Left kidney (tissue), 2 donors: ENCODE results near the gene FPGS. TPM values are rescaled to one million over a fixed set of nuclear protein-coding genes. Genes with fewer than 3 reads are reported as not detected.
"Not testable (repeated sequence)": the region's sequence is repeated elsewhere in the genome, so short reads cannot be mapped to it uniquely, and the experiment has no call there.

ENCODE experiments used
- DNase-seq: peaks from one replicate; pipeline ENCODE4 v3.0.0-alpha.2; 2013
- polyA plus RNA-seq: library from polyadenylated mRNA; unstranded; fragments of 120-200 nt; gene quantifications from one replicate; pipeline ENCODE4 v1.2.1, GENCODE V29; 2013; ENCODE audit not compliant: insufficient read length

FPGS gene
- polyA plus RNA-seq, 1 donor: 44.1 TPM

DNA sequence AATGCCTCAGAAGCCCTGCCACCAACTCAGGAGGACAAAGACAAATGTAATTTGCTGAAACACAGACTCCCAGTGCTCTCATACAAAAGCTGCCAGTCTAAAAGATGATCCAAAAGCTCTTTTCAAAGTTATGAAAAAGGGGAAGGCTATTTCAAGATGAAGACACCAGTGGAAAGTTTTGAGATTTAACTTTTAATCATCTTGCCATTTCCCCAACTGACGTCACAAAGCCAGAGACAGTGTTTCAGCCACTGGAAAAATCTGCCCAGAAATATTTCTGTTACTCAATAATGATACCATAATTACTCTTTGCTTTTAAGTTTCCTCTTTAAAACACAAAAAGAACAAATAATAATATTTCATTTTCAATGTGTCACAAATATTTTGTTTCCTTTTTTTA, 30.9 kb downstream of the FPGS start:
- no peak for DNase-seq

DNA sequence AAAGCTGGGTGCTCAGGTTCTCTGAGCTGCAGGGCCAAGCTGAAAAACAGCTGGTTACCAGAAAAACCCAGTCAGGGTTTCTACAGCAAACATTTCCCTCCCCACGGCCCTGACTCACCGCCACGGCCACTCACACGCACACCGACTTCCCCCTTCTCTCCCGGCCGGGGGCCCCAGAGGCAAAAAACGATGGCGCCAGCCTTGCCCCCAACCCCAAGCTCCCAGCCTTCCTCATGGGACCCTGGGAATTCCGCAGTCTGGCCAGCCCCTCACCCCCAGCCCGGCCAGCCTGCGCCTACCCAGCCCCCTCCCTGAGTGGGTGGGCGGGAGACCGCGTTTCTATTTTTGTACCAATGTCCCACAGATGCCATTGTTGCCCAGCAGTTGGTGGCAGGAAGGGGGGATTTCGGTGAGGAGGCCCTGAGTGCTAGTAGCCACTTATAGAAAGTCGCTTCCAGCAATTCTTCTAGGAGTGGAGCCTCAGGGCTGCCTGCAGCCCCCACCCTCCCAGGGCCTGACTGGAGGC, 33.4 kb downstream of the FPGS start:
- DNase-seq: no peak

DNA sequence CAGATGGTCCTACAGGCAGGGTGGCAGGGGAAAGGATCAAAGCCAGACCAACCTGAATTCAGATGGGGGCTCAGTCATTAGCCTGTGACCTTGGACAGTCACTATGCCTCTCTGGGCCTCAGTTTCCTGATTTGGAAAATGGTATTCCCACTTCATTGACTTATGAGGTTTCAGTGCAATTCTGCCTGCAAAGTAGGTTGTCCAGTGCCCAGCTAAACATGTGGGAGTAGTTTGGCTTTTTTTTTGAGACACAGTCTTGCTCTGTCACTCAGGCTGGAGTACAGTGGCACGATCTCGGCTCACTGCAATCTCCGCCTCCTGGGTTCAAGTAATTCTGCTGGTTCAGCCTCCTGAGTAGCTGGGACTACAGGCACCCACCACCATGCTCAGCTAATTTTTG, 33.9 kb downstream of the FPGS start:
- DNase-seq: not testable (repeated sequence)

DNA sequence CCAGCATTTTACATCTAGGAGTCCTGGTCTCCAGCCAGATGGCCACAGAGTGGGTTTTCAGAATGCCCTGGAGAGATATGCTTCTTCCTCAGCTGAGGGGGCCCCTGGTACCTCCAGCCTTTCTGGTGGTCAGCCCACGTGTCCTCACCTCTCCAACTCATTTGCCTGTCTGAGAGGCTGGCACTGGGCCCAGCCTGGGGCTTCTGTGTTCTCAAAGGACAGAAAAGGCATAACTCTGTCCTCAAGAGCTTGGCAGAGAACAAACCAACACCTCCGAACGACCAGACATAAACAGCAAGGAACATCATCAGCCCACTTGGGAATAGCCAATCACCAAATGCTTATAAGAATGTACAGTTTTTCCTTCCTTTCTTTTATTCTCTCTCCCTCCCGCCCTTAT, 34.7 kb downstream of the FPGS start:
- no peak for DNase-seq

DNA sequence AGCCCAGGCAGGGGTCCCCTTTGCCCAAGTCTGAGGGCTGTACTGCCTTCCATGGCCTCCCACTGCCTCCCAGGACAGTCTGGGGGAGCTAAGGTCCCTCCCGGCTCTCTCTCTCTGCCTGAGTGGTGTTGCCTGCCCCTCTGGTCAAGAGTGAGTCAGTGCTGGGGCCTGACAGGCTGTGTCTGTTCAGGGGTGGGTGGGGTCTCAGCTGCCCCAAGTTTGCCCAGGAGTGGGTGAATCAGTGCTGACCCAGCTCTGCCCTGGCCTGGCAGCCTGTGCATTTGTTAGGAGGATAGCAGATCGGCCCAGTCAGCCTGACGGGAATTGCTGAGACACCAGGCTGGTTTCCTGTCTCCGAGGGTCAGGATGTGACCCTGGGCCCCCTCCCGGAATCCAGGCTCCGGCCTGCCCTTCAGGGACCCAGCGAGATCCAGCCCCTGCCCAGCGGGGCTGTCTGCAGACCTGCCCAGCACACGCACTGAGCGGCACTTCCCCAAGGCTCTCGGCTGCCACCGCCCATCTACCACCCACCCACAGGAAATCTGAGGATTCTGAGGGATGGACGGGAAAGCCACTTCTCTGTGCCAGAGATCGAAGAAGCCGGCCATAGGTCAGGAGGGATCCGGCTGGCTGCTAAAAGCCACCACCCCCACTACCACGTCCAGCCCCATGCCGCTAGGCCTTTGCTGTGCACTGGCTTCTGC, 35.8 kb downstream of the FPGS start:
- no peak for DNase-seq

DNA sequence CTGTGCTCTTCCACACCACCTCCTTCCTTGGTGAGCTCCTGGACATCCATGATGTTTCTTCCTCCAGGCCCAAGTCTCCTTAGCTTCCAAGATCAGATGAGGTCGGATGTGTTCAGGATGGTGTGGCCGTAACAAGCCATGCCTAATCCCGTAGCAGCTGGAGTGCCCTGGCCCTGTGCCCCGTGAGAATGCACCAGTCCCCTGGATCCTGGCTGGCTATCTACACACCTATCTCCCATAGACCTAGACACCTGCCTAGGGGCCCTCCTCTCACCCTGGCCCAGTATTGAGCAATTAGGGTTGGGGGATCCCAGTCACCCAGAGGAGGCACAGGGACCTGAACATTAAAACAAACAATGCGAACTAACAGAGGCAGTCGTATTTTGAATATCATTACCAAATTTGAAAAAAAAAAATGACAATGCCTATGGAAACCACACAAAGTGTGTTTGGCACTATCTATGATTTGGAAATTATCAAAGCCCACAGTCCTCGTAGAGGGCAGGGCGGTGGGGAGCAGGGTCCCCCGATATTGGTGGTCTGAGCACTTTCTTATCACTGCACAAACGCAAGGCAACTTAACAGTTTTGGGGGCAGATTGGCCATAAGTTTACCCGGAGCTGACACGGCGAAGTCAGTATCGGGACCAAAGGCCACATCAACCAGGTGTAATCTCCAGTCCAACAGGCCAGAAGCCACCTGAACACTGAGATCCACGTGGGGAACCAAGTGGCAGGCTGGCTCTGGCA, 38.6 kb downstream of the FPGS start:
- no peak for DNase-seq

DNA sequence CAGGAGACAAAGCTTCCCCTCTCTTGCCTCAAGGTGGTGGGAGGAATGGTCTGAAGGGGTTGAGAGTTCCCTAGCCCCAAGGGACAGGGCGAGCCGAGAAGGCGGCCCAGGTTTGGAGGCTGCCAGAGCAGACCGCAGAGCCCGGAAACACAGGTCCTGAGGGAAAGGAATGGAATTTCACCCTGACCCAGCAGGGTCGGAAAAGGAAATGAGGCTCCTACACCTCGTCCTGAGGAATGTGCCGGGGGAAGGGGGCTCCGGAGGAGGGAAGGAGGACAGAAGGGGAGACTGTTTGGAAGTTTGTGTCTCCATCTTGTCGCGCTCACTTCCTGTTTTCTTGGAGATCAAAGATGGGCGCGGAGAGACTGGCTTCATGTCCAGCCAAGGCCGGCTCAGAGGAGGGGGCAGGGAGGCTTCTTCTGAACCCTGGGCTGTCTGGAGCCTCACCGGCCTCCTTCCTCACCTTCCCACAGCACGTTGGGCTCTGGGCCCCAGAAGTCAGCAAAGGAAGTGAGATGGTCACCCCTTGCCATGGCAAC, 42.2 kb downstream of the FPGS start:
- DNase-seq: no peak

DNA sequence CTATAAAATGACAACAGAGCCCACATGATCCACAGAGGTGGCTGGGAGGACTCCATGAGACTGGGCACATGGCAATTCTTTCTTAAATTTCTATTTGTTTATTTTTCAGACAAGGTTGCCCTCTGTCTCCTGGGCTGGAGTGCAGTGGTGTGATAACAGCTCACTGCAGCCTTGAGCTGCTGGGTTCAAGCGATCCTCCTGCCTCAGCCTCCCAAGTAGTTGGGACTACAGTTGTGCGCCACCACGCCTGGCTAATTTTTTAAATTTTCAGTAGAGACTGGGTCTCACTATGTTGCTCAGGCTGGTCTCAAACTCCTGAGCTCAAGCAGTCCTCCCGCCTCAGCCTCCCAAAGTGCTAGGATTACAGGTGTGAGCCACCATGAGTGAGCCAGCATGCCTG, 42.9 kb downstream of the FPGS start:
- DNase-seq: not testable (repeated sequence)

DNA sequence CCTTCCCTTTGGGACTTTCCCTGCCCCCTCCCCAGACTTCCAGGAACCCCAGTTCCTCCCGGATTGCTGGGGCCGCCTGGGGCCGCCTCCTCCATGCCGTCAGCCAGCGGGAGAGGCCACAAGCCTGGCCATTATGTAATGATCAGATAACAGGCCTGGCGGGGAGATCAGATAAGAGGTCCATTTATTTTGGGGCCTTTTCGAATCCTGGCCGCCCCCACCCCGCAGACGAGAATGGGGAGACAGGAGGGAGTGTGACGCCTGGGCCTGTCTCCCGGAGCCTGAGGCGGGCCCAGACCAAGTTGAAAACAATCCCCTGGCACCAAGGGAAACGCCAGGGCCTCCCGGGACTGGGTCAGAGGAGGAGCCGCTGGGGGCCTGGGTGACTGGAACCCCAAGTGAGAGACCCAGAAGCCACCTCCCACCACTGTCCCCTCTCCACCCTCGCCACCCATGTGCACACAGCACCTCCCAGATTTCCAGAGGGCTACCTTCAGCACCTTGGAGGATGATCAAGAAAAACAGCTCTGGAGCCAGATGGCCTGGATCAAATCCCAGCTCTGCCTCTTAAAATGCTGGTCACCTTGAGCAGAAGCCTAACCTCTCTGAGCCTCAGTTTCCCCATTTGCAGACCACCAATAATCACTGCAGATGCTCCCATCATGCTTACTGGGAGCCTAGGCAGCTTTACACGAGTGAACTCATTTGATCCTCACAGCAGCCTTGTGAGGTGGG, 43.9 kb downstream of the FPGS start:
- no peak for DNase-seq

DNA sequence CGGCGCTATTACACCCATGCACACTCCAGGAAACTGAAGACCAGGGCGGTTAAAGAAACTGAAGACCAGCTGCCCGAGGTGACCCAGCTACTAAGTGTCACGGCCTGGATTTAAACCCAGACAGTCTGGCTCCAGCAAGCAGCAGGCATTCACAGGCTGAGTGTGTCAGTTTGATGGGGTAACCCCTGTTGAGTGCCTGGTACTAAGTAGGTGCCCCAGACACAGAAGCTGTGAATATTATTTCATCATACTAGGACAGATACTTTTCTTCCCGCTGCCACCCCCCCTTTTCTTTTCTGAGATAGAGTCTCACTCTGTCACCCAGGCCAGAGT, 44.5 kb downstream of the FPGS start:
- DNase-seq: no peak

DNA sequence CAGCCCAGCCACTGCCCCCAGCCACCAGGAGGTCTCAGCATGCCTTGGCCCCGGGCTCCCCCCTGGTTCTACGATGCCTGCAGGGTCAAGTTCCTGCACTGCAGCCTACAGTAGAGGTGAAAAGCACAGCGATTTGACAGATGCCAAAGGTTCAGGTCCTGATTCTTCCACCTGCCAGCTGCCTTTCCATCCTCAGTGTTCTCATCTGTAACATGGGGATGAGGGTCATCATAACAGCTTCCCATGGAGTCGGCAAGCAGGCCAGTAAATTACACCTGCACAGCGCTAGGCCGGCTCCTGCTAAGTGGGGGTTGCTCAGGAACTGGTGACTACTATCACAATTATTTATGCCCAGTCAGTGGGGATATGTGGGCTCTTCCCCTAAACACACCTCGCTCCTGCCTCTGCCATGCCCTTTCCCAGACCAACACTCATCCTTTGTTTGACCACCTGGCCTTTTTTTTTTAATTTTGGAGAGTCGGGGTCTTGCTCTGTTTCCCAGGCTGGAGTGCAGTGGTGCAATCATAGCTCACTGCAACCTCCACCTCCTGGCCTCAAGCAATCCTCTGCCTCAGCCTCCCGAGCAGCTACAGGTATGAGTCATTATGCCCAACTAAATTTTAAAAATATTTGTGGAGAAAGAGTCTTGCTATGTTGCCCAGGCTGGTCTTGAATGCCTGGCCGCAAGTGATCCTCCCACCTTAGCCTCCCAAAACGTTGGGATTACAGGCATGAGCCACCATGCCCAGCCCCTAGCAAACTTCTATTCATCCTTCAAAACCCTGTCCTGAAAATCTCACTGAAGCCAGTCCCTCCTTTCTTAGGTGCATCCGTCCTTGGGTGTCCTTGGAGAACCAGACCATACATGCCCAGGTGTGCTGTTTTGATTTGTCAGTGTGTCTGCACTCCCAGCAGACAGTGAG, 45.4 kb downstream of the FPGS start:
- DNase-seq: no peak

DNA sequence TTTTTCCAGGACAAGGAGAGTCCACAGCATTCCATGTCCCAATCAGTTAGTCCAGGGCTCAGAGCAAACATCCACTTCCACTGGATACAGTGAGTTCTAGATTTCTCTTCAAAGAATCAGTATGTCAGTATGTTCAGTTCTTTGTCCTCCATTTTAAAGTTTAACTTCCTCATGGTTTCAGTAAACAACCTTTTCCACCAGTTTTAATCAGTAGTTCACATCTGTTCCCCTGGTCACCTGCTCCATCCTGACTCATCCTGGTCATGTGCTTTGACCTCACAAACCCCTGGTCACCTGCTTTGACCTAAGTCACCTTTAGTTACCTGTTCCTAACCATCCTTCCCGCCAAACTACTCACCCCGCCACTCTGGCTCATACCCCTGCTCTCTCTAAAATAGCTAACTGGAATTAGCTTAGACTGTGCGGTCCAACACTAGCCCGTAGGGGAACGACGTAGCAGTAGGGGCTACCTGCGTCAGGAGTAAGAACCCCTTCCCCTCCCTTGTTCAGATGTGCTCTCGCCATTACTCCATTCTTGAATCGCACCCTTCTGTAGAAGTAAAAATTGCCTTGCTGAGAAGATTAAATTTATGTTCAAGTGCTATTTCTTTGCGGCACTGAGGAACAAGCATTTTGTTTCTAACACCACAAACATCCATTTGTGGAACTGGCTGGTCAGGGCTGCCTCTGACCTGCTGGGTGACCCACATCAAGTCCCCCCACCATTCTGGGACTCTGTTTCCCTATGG, 46.2 kb downstream of the FPGS start:
- DNase-seq: no peak

DNA sequence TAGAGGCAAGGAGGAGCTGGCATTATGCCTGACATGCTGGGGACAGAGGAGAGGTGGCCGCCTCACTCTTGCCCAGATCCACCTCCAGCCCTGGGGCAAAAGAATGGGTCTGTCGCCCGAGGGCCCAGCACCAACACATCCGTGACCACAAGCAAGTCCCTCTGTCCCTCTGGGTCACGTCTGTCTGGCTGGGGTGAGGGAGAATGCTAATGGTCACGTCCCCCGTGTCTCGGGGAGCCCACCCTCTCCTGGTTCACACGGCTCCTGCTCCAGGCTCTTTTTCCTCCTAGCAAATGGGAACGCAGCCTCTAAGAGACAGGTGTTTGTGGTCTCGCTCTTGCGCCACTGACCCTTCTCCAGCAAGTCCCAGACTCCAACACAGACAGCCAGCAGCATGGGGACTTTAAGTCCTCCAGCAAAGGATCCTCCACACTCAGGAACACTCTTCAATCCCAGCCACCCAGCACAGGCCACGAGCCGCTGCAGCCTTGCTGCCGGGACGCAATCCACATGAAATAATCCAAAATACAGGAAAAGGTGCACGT, 47.7 kb downstream of the FPGS start:
- no peak for DNase-seq

DNA sequence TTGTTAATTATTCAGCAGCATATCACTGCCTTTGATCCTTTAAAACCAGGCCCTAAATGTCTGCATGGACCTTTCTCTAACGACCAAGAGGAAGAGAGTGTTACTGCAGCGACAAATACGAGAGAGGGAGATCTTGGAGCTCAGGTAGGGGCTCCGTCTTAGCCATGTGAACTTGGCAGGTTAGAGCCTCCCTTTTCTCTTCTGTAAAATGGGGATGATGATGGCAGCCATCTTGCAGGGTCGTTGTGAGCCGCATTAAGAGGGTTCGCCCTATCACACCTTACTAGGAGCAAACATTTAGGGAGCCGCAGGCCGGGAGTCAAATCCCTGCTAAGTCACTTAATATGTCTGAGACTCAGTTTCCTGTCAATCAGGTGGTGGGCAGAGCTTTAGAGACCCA, 50.1 kb downstream of the FPGS start:
- DNase-seq: no peak

DNA sequence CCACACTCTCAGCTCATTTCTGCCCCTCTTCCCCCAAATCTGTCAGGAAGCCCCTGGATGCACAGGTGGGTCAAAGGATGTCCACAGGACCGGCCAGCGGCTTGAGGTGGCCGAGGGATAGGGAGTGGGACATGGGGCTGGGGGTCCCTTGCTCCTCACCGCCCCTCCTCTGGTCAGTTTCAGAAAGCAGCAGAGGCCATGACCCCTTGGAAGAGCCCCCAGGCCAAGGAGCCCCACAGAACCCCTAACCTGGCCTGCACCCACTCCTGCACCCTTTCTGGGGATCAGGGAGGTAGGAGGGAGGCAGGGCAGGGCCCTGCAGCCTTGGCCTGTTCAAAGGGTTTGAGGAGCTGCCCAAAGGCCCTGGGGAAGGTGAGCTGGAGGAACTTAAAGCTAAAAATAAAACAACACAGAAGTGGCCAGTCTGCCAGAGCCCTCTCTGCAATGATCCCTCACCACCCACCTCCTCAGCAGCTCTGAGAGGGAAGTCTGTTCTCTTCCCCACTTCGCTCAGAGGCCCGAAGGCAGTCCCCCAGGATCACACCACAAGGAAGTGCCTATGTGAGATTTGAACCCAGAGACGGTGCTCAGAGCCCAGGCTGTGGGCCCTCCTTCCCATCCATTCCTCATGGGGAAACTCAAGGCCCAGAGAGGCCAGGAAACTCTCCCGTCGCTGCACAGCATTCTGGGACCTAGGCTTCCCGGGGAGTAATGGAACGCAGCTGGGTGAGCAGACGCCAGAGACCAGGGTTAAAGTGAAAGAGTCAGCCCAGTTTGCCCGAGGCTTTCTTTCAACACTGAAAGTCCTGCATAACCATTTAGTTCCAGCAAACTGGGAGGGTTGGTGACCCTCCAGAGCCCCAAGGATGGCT, 50.9 kb downstream of the FPGS start:
- DNase-seq: no peak

DNA sequence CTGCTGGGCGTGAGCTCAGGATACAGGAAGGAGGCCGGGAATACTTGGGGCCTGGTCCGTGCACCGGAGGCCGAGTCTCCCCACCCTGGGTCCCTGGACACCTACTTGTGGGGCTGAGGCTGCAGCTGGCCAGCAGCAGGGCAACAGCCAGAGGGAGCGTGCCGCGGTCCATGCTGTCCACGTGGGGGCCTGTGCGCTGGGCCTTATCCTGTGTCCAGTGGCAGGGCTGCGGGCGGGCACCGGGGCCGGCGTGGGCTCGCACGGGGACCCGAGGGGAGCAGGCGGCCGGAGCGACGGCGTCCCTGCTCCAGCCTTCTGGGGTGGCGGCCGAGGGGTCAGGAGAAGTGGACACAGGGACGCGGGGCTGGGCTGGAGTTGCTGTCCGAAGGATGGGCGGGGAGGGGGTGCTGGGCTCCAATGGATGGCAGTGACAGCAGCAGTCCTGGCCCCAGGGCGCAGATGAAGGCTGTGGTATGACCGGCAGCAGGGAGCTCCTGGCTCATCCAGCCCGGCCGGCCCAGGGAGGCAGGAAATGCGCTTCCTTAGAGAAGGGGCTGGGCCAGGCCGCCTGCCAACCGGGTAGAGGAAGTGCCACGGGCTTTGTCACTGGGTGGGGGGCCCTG, 51.6 kb downstream of the FPGS start, which contains the start of gene ENG:
Gene ENG (minus strand): TSS at position 475 of the 623 bp plus-strand sequence. CDS start 303 bp downstream, at position 172.
- peak; percentile 47 for DNase-seq

DNA sequence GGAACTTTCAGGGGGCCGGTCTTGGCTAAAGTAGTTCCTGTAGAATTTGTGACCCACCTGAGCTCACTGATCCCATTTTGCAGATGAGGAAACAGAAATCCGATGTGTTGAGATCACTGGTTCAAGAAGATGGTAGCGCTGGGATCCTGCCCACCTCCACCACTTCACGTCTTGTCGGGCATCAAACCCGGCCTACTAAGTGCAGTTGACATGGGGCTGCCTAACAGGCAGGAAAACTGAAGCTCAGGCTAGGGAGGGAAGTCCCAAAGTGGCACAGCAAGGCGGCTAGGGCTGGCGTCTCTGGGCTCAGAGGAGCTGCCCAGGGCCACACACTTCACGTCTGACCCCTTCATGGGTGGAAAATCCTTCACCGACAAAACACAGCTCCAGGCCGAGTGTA, 52.3 kb downstream of the FPGS start:
- no peak for DNase-seq

DNA sequence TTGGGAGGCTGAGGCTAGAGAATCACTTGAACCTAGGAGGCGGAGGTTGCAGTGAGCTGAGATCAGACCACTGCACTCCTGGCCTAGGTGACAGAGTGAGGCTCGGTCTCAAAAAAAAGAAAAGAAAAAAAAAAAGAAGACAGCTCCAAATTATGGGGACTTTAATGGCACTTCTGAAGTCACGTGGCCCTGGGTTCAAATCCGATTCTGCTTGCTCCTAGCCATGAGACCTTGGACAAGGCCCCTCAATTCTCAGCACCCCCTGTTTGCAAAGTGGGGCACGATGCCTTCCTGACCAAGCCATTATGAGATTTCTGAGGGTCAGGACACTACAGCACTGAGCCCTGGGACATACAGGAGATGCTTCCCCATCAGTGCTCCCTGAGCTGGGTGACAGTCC, 52.8 kb downstream of the FPGS start:
- DNase-seq: no peak
